Caco-2 (cell line): Measurements from ENCODE around the gene ARHGAP24. TPM values are rescaled to one million over a fixed set of nuclear protein-coding genes. Genes with fewer than 3 reads are reported as not detected.
"Not testable (repeated sequence)": the region's sequence is repeated elsewhere in the genome, so short reads cannot be mapped to it uniquely, and the experiment has no call there.

Source experiments
- BruUV-seq: library from RNA; stranded (reverse); fragments of 400-500 nt; replicated peaks from 2 replicates; lab custom pipeline; 2021; lab: Mats Ljungman, UMichigan
- CTCF ChIA-PET: fragments of 300-600 bp; sonication (Branson Sonifier 250); formaldehyde crosslinking; loops from one replicate; lab custom pipeline; 2022; ENCODE audit warnings: antibody characterized with exemption; lab: Charles Lee
- POLR2A ChIA-PET: fragments of 300-600 bp; sonication (Branson Sonifier 250); formaldehyde crosslinking; loops from one replicate; lab custom pipeline; 2022; ENCODE audit warnings: antibody characterized with exemption; lab: Charles Lee
- DNase-seq, 2 experiments: peaks; one replicate each; pipeline versions ENCODE4 v3.0.0 to v3.0.0-alpha.2; 2020 to 2022
- H3K27me3 ChIP-seq: replicated peaks from 2 replicates; pipeline ENCODE4 v1.6.0; 2011; ENCODE audit warnings: low read length; ENCODE audit not compliant: control insufficient read depth, insufficient read depth
- H3K36me3 ChIP-seq: 2 replicates; pipeline ENCODE4 v1.5.1; 2011; ENCODE audit warnings: low read length; ENCODE audit not compliant: control insufficient read depth, insufficient read depth
- H3K4me1 ChIP-seq: fragments of 250-450 bp; sonication (Bioruptor Pico); 2 replicates; pipeline ENCODE4 v1.5.1; 2020; ENCODE audit warnings: mild to moderate bottlenecking
- H3K4me3 ChIP-seq: 2 replicates; pipeline ENCODE4 v1.5.1; 2011; ENCODE audit warnings: low read depth, mild to moderate bottlenecking, control low read depth, low read length
- H3K9me3 ChIP-seq: fragments of 250-450 bp; sonication (Bioruptor Pico); 2 replicates; pipeline ENCODE4 v1.5.1; 2020; ENCODE audit warnings: mild to moderate bottlenecking, moderate library complexity
- H3K27ac Mint-ChIP-seq: one replicate; pipeline ENCODE4 v1.8.0; 2022; ENCODE audit warnings: mixed read lengths; ENCODE audit not compliant: unreplicated experiment
- H3K27me3 Mint-ChIP-seq: one replicate; pipeline ENCODE4 v1.8.0; 2022; ENCODE audit warnings: mixed read lengths; ENCODE audit not compliant: insufficient read depth, unreplicated experiment
- H3K36me3 Mint-ChIP-seq: one replicate; pipeline ENCODE4 v1.8.0; 2022; ENCODE audit warnings: mild to moderate bottlenecking, mixed read lengths; ENCODE audit not compliant: insufficient read depth, unreplicated experiment
- H3K4me1 Mint-ChIP-seq: one replicate; pipeline ENCODE4 v1.8.0; 2022; ENCODE audit warnings: low read depth, mixed read lengths; ENCODE audit not compliant: unreplicated experiment
- H3K4me3 Mint-ChIP-seq: one replicate; pipeline ENCODE4 v1.8.0; 2022; ENCODE audit warnings: mild to moderate bottlenecking, moderate library complexity, mixed read lengths; ENCODE audit not compliant: unreplicated experiment
- H3K9me3 Mint-ChIP-seq: one replicate; pipeline ENCODE4 v1.8.0; 2022; ENCODE audit warnings: mixed read lengths; ENCODE audit not compliant: unreplicated experiment
- intact Hi-C: fragments of 100-400 bp; cut with micrococcal nuclease; formaldehyde crosslinking; loops from one replicate; pipeline ENCODE4 v1.10.0; 2022; ENCODE audit not compliant: unreplicated experiment
- total RNA-seq: library from RNA; stranded (reverse); gene quantifications from 2 replicates; pipeline ENCODE4 v1.2.3, GENCODE V29; 2022
- TF ChIP-seq, protein P1 (sequence below), 2 experiments: fragments of 200-600 bp in 1 of 2; IDR thresholded peaks; 1 replicate in 1 of 2; 2 replicates in 1 of 2; pipeline versions ENCODE4 v1.5.1 to v1.8.0; 2011 to 2022; ENCODE audit warnings: antibody characterized with exemption in 1 of 2, control low read depth in 1 of 2, inconsistent platforms in 1 of 2, low read depth in 1 of 2, low read length in 1 of 2, mild to moderate bottlenecking in 1 of 2, moderate library complexity in 1 of 2; ENCODE audit not compliant: insufficient read depth in 1 of 2, severe bottlenecking in 1 of 2, unreplicated experiment in 1 of 2

The ARHGAP24 gene
- total RNA-seq, 1 experiment from 2014 or later = 2.8 TPM

DNA sequence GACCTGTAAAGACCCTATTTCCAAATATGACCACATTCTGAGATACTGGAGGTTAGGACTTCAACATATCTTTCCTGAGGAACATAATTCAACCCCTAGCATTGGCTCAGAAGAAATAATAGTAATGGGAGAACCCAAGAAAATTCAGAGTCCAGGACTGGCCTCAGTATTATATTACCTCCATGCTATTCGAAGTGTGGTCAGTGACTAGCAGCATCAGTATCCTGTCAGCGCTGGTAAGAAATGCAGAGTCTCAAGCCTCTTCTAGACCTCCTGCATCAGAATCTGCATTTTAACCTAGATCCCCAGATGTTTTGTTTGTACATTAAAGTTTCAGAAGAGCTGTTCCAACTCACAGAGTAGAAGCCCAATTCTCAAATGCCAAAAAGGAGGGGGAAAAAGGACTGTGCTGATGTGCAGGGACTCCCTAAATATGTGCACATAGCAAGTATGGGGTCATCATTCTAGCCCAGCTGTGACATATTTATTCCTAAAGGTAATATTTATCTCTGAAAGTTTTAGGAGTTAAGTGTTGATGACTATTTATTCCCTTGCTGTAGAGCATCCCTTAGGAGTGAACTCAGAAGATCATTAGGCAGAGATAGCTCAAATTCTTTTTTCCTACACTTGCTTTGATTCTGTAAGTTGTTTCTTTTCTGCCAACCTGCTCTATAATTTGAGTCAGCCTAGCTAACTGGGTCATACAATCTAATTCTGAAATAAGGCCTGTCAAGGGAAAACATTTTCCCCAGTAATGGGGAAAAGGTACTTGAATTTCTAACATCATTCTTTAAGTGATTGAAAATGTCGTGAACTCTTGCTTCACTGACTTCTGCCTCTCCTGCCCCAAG, 361.9 kb downstream of the ARHGAP24 start:
- Mint-ChIP-seq H3K27ac (no peak overlapping the region), H3K27me3 (peaks cover 2% of the 10 kb centered on the region), H3K36me3 (no peaks in the 10 kb centered on the region), H3K9me3 (no peaks in the 10 kb centered on the region), H3K4me1 (no peaks in the 10 kb centered on the region), H3K4me3 (no peak overlapping the region)
- DNase-seq = no peak
- POLR2A ChIA-PET = no interaction called here
- Histone ChIP-seq H3K9me3 (no peaks in the 10 kb centered on the region), H3K4me1 (0 out of 2 replicates have a peak, but pooled peaks cover 6% of the 10 kb centered on the region), H3K27me3 (no peaks in the 10 kb centered on the region), H3K4me3 (no peak overlapping the region), H3K36me3 (no peaks in the 10 kb centered on the region)
- CTCF ChIA-PET = no interaction called here
- no TSS peak for BruUV-seq
- TF ChIP-seq, protein P1, sequence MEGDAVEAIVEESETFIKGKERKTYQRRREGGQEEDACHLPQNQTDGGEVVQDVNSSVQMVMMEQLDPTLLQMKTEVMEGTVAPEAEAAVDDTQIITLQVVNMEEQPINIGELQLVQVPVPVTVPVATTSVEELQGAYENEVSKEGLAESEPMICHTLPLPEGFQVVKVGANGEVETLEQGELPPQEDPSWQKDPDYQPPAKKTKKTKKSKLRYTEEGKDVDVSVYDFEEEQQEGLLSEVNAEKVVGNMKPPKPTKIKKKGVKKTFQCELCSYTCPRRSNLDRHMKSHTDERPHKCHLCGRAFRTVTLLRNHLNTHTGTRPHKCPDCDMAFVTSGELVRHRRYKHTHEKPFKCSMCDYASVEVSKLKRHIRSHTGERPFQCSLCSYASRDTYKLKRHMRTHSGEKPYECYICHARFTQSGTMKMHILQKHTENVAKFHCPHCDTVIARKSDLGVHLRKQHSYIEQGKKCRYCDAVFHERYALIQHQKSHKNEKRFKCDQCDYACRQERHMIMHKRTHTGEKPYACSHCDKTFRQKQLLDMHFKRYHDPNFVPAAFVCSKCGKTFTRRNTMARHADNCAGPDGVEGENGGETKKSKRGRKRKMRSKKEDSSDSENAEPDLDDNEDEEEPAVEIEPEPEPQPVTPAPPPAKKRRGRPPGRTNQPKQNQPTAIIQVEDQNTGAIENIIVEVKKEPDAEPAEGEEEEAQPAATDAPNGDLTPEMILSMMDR (IDR thresholded peaks at IDR 0.05; ENCODE audit: insufficient read depth in 1 of 2, low read depth in 1 of 2, low read length in 1 of 2, severe bottlenecking in 1 of 2, unreplicated experiment in 1 of 2) = no peak
- intact Hi-C loops = no loop called here

DNA sequence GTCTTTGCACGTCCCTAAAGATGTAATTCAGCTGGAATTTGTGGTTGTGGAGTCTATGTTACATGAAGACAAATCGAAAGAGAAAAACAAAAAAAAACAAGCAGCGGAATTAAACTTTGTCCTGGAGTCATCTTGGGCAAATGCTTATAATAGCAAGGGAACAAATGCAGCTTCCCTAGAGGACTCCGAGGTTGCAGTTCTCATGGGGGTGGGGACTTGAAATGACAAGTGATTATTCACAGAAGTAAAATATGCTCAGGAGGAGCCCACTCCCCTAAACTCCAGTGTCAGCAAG, 362.4 kb downstream of the ARHGAP24 start:
- intact Hi-C loops = no loop called here
- Mint-ChIP-seq H3K27ac (no peak overlapping the region), H3K27me3 (peaks cover 2% of the 10 kb centered on the region), H3K4me3 (no peak overlapping the region), H3K9me3 (no peaks in the 10 kb centered on the region), H3K4me1 (no peaks in the 10 kb centered on the region), H3K36me3 (no peaks in the 10 kb centered on the region)
- TF ChIP-seq, protein P1 (IDR thresholded peaks at IDR 0.05; ENCODE audit: insufficient read depth in 1 of 2, low read depth in 1 of 2, low read length in 1 of 2, severe bottlenecking in 1 of 2, unreplicated experiment in 1 of 2) = no peak
- ChIA-PET CTCF (no interaction called here), POLR2A (no interaction called here)
- no peaks in the 10 kb centered on the region for H3K27me3 ChIP-seq
- 0 out of 2 replicates have a peak, but pooled peaks cover 6% of the 10 kb centered on the region for H3K4me1 ChIP-seq
- DNase-seq = no peak
- no TSS peak for BruUV-seq
- no peaks in the 10 kb centered on the region for H3K9me3 ChIP-seq
- no peaks in the 10 kb centered on the region for H3K36me3 ChIP-seq
- no peak overlapping the region for H3K4me3 ChIP-seq

DNA sequence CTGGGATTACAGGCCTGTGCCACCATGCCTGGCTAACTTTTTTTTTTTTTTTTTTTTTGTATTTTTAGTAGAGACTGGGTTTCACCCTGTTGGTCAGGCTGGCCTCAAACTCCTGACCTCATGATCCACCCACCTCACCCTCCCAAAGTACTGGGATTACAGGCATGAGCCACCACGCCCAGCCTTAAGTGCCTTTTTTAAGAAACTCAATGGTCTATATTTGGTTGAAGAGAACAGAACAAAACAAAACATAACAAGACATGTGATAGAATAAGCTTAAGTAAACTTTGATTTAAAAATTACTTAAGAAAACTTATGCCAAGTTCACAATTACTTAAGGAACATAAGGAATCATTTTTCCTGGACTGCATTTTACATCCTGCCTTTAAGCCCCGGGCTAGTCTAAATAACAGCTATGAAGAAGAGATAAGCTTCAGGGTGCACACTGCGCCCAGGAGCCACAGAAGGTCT, 365.1 kb downstream of the ARHGAP24 start:
- H3K4me3 Mint-ChIP-seq, H3K27me3 Mint-ChIP-seq, H3K36me3 Mint-ChIP-seq, H3K4me1 ChIP-seq, BruUV-seq, H3K4me3 ChIP-seq, POLR2A ChIA-PET, CTCF ChIA-PET, H3K4me1 Mint-ChIP-seq, H3K36me3 ChIP-seq, H3K27ac Mint-ChIP-seq, H3K9me3 Mint-ChIP-seq, DNase-seq, intact Hi-C loops, H3K27me3 ChIP-seq, H3K9me3 ChIP-seq: not testable (repeated sequence)
